HG02678 (cell line): ENCODE data around the gene NT5DC1.
"Not testable (repeated sequence)": the region's sequence is repeated elsewhere in the genome, so short reads cannot be mapped to it uniquely, and the experiment has no call there.

Source experiments
- ATAC-seq: cut with Tn5 transposase; IDR thresholded peaks from one replicate; pipeline ENCODE4 v1.9.1; 2021; ENCODE audit warnings: mild to moderate bottlenecking, moderate library complexity; ENCODE audit not compliant: unreplicated experiment

NT5DC1 gene

GRCh38 chr6:116088946-116089345 is 11.7 kb upstream of the NT5DC1 start:
- no peak for ATAC-seq

DNA sequence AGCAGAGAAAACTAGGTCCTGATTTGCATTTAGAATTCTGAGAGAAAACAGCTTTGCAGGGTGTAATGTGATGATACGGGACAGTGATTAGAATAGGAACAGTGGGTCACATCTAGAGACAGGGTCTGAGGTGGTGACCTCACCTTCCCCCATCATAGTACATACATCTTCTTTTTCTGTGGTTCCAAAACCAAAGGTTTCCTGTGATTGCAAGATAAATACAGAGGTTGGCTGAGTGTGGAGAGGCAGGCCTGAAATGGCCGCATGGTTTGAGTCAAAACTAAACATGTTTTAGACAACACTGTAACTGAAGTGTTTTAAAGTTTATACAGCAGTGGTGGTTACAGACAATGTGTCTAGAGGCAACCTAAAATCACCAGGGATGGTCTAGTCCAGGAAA is 10.4 kb upstream of the NT5DC1 start:
- peak; percentile 63 for ATAC-seq

- no peak for ATAC-seq
These were observed 6.6 kb upstream of the NT5DC1 start for GRCh38 chr6:116094041-116094440.

- ATAC-seq: not testable (repeated sequence)
These were observed 4.4 kb upstream of the NT5DC1 start for GRCh38 chr6:116096048-116096759.

DNA sequence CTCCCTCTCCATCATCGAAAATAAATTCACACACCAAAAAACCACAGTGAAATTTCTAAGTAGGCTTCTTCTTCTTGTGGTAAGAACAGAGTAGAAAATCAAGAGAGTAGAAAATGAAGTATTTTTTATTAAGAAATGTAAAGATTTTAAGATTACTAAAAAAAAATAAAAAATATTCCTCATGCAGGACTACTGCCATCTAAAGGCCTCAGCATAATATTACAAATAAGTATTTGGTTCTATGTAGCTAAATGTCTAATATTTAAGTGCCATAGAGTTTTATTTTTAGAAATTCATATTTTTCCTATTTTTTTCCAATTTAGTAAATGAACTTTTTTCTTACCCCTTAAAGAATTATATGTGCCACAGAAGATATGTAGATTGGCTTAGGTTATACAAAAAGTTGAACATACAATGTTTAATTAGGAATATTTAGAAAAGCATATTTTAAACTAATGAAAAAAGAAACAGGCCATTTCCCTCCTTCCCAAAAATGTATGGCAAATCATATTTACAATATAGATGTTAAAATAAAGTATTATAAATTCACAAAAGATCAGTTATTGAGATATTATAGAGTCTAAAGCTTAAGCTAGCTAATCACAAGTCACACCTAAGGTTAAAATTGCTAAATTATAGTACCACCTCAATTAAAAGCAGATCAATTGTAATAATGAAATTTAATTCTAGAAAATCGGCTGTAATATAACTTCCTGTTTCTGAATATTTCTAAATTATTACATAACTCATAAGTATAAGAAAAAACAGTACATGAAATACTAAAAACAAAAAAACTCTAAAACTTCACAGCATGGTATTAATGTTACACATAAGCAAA is 3.5 kb upstream of the NT5DC1 start:
- ATAC-seq: no peak

DNA sequence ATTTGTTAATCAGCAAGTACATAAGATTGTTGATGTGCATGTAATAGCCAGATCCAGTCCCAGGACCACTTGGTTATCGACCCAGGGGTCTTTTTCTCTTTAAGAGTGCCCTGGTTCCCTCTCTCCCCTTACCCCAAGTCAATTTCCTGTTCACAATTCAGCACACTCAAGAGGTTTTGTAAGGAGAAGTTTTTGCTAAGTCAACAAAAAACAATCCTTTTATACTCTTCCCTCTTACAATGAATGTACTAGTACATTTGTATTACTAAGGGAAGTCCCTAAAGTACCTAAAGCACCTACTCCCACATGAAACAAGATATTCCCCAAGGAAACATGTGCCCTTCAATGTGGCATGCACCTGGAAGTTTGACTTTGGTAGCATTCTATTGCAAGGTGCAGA is 1.6 kb upstream of the NT5DC1 start:
- no peak for ATAC-seq

GRCh38 chr6:116101302-116101718 is 657 bp downstream of the NT5DC1 start:
- no peak for ATAC-seq

- ATAC-seq: no peak
These were observed 1.1 kb downstream of the NT5DC1 start for GRCh38 chr6:116101790-116102189.

- ATAC-seq: no peak
These were observed 2.2 kb downstream of the NT5DC1 start for GRCh38 chr6:116102873-116103272.

DNA sequence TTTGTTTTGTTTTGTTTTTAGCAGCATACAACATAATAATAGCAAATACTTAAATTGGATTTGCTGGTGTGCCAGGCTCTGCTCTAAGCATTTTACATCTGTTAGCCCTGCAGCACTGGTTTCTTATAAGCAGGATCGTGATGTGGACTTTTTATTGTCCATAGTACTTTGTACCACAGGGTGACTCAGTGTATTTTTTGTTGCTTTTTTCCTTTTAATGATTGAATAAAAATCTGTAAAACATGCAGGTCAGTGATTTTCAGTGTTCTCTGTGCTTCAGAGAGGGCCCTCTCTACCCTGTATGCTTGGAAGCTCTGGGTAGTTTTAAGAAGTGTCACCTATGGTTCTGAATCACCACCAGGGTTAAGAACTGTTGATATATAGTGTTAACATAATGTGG is 4.0 kb downstream of the NT5DC1 start:
- no peak for ATAC-seq

DNA sequence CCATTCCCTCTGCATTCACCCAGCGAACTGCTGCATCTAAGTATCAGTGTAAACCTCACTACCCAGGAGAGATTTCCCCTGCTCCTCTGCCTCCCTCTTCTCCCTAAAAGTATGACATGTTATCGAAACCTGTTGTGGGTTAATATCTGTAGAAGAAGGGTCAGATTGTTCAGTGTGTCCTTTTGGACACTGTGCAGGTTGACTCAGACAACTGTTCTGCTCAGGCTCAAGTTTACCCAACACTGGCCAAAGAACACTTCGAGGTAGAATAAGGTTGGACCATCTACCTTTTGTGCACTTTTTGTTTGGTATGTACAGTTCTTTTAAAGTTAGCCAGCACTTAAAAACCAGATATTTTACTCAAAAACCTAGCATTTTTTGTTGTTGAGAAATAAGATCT is 4.6 kb downstream of the NT5DC1 start:
- no peak for ATAC-seq

DNA sequence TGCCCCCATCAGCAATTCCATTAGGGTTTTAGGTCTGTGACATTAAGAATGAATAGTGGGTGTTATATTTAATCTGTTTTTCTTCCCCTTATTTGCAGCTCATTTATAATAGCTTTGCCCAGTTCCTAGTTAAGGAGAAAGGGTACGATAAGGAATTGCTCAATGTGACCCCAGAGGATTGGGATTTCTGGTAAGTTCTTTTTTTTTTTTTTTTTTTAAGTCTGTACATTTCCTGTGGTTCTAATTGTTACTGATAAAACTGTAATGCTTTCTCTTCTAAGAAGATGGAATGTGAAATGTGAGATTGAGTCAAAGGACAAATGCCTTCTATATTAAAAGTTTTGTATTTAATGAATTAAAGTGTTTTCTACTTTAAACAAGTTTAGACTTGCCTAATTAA is 5.5 kb downstream of the NT5DC1 start:
- no peak for ATAC-seq

DNA sequence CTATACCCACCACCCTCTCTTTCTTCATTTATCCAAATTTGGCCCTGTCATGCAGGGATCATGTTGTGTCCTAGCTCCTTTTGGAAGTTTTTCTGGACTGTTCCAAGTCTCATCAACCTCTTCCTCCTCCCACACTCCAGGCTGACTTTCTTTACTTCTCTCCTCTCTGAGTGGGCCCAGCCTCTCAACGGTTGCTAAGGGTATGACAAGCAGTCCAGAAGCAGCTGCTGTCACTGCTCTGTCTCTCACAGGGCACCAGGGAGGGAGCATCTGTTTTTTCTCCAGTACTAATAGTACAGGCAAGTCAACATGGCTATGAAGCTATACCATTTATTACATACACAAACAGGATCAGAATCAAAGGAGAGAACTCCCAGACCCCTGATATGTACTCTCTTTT is 8.2 kb downstream of the NT5DC1 start:
- no peak for ATAC-seq

GRCh38 chr6:116111552-116112528 is 11.2 kb downstream of the NT5DC1 start:
- ATAC-seq: peak; percentile 69

- ATAC-seq: no peak
These were observed 12.7 kb downstream of the NT5DC1 start for GRCh38 chr6:116113386-116113785.

DNA sequence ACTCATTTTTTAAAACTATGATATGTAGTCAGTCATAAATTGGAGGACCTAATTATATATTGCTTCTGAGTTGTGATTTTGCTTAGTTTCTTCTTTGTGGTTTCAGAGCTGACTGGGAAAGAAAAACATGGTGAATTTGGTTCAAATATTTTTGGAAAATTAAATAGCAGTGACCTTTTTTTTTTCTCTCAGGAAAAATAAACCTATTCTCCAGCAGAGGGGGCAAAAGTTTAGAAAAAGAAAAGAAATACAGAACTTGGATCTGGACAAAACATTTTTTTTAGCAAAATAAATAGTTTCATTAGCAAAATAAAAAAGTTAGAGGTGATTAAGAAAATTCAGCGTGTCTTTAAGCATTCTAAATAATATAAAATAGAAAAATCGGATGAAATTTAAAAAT is 15.1 kb downstream of the NT5DC1 start:
- no peak for ATAC-seq

- no peak for ATAC-seq
These were observed 18.0 kb downstream of the NT5DC1 start for GRCh38 chr6:116118608-116119007.

DNA sequence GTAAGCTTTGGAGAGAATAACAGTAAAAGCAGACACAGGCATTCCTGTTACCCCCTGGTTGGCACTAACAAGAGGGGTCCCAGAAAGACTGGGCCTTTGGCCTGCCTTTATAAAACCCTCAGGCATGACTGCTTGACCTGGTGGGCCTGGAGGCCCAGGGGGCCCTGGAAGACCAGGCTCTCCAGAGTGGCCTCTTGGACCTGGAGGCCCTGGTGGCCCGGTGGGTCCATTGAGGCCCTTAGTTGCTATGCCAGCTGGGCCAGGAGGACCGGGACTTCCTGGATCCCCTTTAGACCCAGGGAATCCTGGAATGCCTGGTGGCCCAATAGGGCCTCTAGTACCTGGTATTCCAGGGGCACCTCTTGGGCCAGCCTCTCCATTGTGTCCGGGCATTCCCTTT is 19.8 kb downstream of the NT5DC1 start:
- no peak for ATAC-seq

DNA sequence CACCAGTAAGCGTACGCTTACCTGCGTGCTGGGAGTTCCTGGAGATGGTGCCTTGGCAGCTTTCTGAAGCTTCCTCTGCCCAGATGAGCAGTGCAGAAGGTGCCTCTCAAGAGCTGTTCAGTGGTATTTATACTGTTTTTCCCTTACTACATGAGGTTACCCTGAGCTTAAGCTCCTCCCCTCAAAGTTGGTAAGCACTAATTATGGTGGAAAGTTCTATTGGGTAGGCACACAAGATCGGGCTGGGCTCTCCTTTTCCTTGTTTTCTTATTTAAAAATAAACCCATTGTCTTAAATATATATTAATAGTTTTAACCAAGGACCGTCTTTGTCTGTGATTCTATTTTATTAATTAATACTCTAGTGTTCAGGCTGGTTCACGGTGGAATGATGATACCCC is 25.4 kb downstream of the NT5DC1 start, which contains the start of gene COL10A1:
TSS of gene COL10A1 (minus strand) at position 101 of the 400 bp plus-strand sequence. CDS start 640 bp downstream, outside the sequence.
- no peak for ATAC-seq

DNA sequence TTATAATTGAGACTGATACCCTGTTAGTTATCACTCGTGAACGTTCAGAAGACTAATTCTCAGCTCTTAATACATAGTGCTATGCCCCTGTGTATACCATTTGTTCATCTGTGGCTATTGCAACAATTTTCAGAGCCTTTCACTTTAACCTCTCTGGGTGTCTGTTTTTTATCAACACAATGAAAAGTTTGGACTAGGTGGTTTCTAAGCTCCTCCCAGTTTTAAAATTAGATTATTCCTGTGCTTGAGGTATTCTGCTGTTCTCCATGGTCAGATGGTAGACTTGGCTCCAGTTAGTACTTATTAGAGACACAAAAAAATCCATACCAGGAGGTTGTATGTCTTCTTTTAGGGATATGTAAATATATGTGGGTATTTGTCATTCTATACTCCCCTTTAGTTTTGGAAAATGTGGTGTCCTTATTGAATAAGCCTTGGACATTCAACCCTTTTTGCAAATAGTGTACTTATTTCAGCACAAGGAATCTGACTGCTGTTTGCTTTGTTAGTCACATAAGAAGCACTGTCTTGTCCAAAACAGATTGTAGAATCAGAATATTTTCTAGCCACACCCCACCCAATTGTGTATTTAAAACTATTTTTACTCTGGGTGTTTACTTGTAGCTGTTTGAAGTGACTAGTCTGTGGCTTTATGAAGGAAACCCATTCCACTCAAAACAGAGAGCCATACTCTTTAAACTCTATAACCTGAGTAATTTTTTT is 27.3 kb downstream of the NT5DC1 start:
- no peak for ATAC-seq
